ENCODE results near the gene VWA2. TPM values are rescaled to one million over a fixed set of nuclear protein-coding genes. Genes with fewer than 3 reads are reported as not detected.
A peak's percentile ranks its signal among the peaks of the same experiment; 100 is the strongest.

Gene VWA2
- total and polyA plus RNA-seq, 2 donors from 2014 or later, result 0.17 to 6.5 TPM

- Histone ChIP-seq H3K36me3 (ENCODE audit: control insufficient read depth in 2 of 3, insufficient read depth in 3 of 3, low read length in 3 of 3) (peaks cover 5 to 12% (median 5%) of the 10 kb centered on the region in 3 donors), H3K27me3 (ENCODE audit: control insufficient read depth, insufficient read depth, low read length) (no peaks in the 10 kb centered on the region), H3K27ac (ENCODE audit: low read depth in 2 of 2, low read length in 2 of 2) (no peak overlapping the region), H3K9ac (ENCODE audit: low read length in 3 of 3) (no peak overlapping the region), H3K4me3 (ENCODE audit: low read length in 3 of 3) (no peak overlapping the region), H3K9me3 (ENCODE audit: control insufficient read depth in 2 of 3, insufficient read depth in 1 of 3, low read length in 3 of 3) (peaks cover 1 to 13% (median 11%) of the 10 kb centered on the region in 3 donors), H3K4me1 (ENCODE audit: control insufficient read depth in 2 of 3, insufficient read depth in 2 of 3, low read depth in 1 of 3, low read length in 3 of 3) (no peaks in the 10 kb centered on the region)
- peak in 1 of 5 donors; percentile 63 for DNase-seq
- no peak for FAIRE-seq
- no peak for TF ChIP-seq CTCF (IDR thresholded peaks at IDR 0.05; ENCODE audit: borderline replicate concordance, extremely low read depth, insufficient read depth)
- intact Hi-C loops (cut with DNase I), result no loop called here
Observed at GRCh38 chr10:114291516-114291915, 52.5 kb downstream of the VWA2 start.

- FAIRE-seq (no peak), DNase-seq (peak in 1 of 5 donors; percentile 17)
- no peak overlapping the region for H3K4me3 ChIP-seq (ENCODE audit: low read length in 3 of 3)
- H3K9me3 ChIP-seq (ENCODE audit: control insufficient read depth in 2 of 3, insufficient read depth in 1 of 3, low read length in 3 of 3), result peaks cover 1 to 14% (median 11%) of the 10 kb centered on the region in 3 donors
- H3K27me3 ChIP-seq (ENCODE audit: control insufficient read depth, insufficient read depth, low read length), result no peaks in the 10 kb centered on the region
- intact Hi-C loops (cut with DNase I), result no loop called here
- no peaks in the 10 kb centered on the region for H3K4me1 ChIP-seq (ENCODE audit: control insufficient read depth in 2 of 3, insufficient read depth in 2 of 3, low read depth in 1 of 3, low read length in 3 of 3)
- no peak overlapping the region for H3K27ac ChIP-seq (ENCODE audit: low read depth in 2 of 2, low read length in 2 of 2)
- no peak overlapping the region for H3K9ac ChIP-seq (ENCODE audit: low read length in 3 of 3)
- no peak for TF ChIP-seq CTCF (IDR thresholded peaks at IDR 0.05; ENCODE audit: borderline replicate concordance, extremely low read depth, insufficient read depth)
- H3K36me3 ChIP-seq (ENCODE audit: control insufficient read depth in 2 of 3, insufficient read depth in 3 of 3, low read length in 3 of 3), result peaks cover 5 to 22% (median 12%) of the 10 kb centered on the region in 3 donors
Observed at GRCh38 chr10:114293075-114293474, 54.0 kb downstream of the VWA2 start.

- Histone ChIP-seq H3K36me3 (ENCODE audit: control insufficient read depth in 2 of 3, insufficient read depth in 3 of 3, low read length in 3 of 3) (peaks cover 5 to 22% (median 14%) of the 10 kb centered on the region in 3 donors), H3K4me3 (ENCODE audit: low read length in 3 of 3) (no peak overlapping the region), H3K9me3 (ENCODE audit: control insufficient read depth in 2 of 3, insufficient read depth in 1 of 3, low read length in 3 of 3) (peaks cover 1 to 14% (median 11%) of the 10 kb centered on the region in 3 donors), H3K27me3 (ENCODE audit: control insufficient read depth, insufficient read depth, low read length) (no peaks in the 10 kb centered on the region), H3K4me1 (ENCODE audit: control insufficient read depth in 2 of 3, insufficient read depth in 2 of 3, low read depth in 1 of 3, low read length in 3 of 3) (no peaks in the 10 kb centered on the region), H3K27ac (ENCODE audit: low read depth in 2 of 2, low read length in 2 of 2) (no peak overlapping the region), H3K9ac (ENCODE audit: low read length in 3 of 3) (no peak overlapping the region)
- no peak for FAIRE-seq
- no peak for DNase-seq
- no peak for TF ChIP-seq CTCF (IDR thresholded peaks at IDR 0.05; ENCODE audit: borderline replicate concordance, extremely low read depth, insufficient read depth)
- intact Hi-C loops (cut with DNase I), result no loop called here
Observed at GRCh38 chr10:114294549-114294948, 55.5 kb downstream of the VWA2 start.

- Histone ChIP-seq H3K9me3 (ENCODE audit: control insufficient read depth in 2 of 3, insufficient read depth in 1 of 3, low read length in 3 of 3) (peaks cover 1 to 14% (median 11%) of the 10 kb centered on the region in 3 donors), H3K4me3 (ENCODE audit: low read length in 3 of 3) (no peak overlapping the region), H3K27me3 (ENCODE audit: control insufficient read depth, insufficient read depth, low read length) (no peaks in the 10 kb centered on the region), H3K36me3 (ENCODE audit: control insufficient read depth in 2 of 3, insufficient read depth in 3 of 3, low read length in 3 of 3) (peaks cover 5 to 22% (median 15%) of the 10 kb centered on the region in 3 donors), H3K4me1 (ENCODE audit: control insufficient read depth in 2 of 3, insufficient read depth in 2 of 3, low read depth in 1 of 3, low read length in 3 of 3) (no peaks in the 10 kb centered on the region), H3K9ac (ENCODE audit: low read length in 3 of 3) (no peak overlapping the region), H3K27ac (ENCODE audit: low read depth in 2 of 2, low read length in 2 of 2) (no peak overlapping the region)
- DNase-seq (no peak), FAIRE-seq (no peak)
- TF ChIP-seq CTCF (IDR thresholded peaks at IDR 0.05; ENCODE audit: borderline replicate concordance, extremely low read depth, insufficient read depth), result no peak
- intact Hi-C loops (cut with DNase I), result no loop called here
Observed at GRCh38 chr10:114295393-114295792, 56.3 kb downstream of the VWA2 start.
